Raji (cell line): Measurements from ENCODE around the gene PRXL2B.

Experiments used
- POLR2A ChIP-seq: IDR thresholded peaks from 2 replicates; pipeline ENCODE4 v1.6.1; 2011; ENCODE audit warnings: low read depth, low read length, control low read depth; ENCODE audit not compliant: insufficient read depth

The PRXL2B gene

DNA sequence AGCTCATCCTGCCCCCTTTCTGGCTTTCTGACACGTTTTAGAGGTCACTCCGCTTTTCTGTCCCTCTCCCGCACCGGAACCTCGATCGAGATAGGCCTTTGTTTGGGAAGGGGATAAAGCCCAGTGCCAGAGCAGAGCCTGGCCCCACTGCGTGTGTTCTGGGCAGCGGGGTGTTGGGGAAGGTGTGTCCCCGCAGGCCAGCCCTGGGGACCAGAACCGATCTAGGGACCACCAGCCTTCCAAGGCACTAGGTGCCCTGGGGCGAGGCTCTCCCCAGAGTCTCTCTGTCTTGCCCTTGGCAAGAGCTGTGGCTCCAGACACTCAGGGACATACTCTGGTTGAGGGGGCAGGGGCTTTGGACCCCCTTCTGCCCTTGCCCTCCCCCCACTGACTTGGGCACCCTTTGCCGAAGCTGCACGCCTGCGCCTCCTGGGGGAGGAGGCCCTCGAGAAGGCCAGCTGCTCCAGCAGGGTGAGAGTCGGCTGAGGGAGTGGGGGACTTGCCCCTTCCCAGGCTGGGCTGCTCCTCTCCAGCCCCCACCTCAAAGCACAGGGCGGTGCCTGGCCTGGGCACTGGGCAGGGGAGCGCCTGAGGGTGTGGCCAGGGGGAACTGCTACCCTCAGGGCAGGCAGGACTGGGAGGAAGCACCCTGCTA lies 16.4 kb downstream of the PRXL2B start:
- TF ChIP-seq POLR2A = no peak

GRCh38 chr1:2603521-2604155 lies 17.1 kb downstream of the PRXL2B start:
- TF ChIP-seq POLR2A = no peak

- TF ChIP-seq POLR2A = no peak
Observed at GRCh38 chr1:2604156-2604843, 17.7 kb downstream of the PRXL2B start.

GRCh38 chr1:2604844-2605508 lies 18.4 kb downstream of the PRXL2B start:
- TF ChIP-seq POLR2A = no peak

DNA sequence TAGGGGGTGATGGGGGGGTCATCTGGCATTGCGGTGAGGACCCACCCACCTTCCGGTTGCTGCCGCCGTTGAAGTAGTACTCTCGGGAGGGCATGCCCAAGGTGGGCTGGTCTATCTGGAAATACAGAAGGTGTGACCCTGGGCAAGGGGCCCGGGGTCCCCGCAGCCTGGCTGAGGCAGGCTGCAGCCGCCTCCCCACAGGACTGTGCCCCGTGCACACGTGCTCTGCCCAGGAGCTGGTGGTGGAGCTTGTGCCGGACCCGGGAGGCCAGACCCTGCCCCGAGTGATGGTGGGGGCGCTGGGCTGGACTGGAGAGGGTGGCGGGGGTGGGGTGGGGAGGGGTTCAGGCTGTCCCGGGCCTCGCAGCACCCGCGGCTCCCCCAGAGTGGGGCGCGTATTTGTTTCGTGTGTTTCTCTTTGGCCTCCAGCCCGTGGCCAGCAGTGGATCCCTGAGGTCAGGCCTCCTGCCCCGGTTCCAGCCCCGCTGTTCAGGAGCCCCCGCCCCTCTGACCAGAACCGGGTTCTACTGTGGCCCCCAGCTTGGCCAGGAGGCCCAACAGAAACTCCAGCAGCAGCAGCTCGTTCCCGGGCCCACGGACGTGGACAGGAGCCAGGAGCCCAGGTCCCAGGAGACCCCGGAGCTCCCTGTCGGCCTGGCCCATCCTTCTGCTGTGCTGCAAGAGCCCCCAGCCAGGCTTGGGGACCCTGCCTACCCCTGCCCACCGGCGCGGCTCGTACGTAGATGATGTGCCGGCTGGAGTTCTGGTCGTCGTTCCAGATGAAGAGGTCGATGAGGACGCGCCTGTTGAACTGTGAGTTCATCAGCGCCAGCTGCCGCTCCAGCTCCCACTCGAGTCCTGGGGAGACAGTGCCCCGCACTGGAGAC lies 19.2 kb downstream of the PRXL2B start:
- TF ChIP-seq POLR2A = no peak

- no peak for TF ChIP-seq POLR2A
Observed at GRCh38 chr1:2606396-2606880, 19.9 kb downstream of the PRXL2B start.

- no peak for TF ChIP-seq POLR2A
Observed at GRCh38 chr1:2606881-2607621, 20.5 kb downstream of the PRXL2B start.

DNA sequence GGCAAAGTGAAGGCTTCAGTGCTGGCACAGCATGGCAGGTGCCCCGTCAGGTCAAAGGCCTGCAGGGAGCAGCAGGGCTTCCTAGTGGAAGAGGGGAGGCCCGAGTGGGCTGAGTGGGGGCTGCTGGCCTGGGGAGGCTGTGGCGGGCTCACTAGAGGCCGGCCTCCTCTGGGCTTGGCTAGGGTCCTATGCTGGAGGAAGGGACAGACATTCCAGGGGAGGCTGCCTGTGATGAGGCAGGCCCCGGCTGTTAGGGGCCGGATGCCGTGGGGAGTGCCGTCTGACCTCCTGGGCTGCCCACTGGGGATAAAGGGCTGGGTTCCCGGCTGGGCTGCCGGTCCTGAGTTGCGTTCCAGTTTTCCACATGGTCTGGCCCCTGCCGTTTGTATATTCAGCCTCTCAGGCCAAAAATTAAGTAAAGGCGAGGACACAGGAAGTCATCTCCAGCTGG lies 21.1 kb downstream of the PRXL2B start:
- no peak for TF ChIP-seq POLR2A

DNA sequence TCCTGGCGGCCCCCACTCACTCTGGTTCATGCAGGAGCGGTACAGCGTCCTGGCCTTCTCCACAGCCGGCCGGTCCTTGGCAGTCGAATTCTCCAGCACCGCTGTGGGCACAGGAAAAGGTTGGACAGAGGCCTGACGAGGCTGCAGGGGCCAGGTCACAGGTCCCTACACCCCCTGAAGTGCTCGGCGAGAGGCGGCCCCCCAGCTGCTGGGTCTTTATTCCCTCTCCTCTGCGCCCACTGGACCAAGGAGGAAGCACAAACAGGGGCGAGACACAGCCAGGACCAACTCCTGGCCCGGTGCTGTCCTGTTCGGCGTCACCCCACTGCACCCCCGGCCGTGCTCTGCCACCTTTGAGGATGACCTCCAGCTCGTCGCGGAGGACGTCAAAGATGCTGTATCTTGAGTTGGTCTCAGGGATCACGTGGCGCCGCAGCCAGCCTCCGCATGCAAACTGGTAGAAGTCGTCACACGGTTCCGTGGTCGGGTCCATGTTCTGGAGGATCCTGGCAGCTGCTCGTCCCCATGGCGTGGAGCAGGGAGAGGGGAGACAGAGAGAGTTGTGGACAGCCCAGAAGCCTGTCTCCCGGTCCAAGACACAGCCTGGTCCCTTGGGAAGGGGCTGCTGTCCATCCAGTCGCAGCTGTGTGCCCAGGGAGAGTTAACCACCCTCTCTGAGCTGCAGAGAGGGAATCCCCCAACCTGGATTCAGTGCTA lies 22.9 kb downstream of the PRXL2B start:
- no peak for TF ChIP-seq POLR2A

GRCh38 chr1:2610036-2610959 lies 23.7 kb downstream of the PRXL2B start:
- TF ChIP-seq POLR2A = no peak

- no peak for TF ChIP-seq POLR2A
Observed at GRCh38 chr1:2611031-2611501, 24.5 kb downstream of the PRXL2B start.
